K562 treated with DMSO at 1 percent for 12 hours (cell line): Measurements from ENCODE around the gene GSC2. TPM values are rescaled to one million over a fixed set of nuclear protein-coding genes. Genes with fewer than 3 reads are reported as not detected.

Source experiments
- total RNA-seq: library from RNA; unstranded; fragments of 300-600 nt; gene quantifications from 2 replicates; pipeline ENCODE4 v1.2.3, GENCODE V29; 2022; ENCODE audit not compliant: insufficient read depth

Gene GSC2
- total RNA-seq = not detected in 2 replicates

GRCh38 chr22:19149991-19150390 lies at the start of gene GSC2:
Gene GSC2, minus strand, starts transcription at chr22:19150292. Its CDS starts 9 bp downstream, at chr22:19150283.

DNA sequence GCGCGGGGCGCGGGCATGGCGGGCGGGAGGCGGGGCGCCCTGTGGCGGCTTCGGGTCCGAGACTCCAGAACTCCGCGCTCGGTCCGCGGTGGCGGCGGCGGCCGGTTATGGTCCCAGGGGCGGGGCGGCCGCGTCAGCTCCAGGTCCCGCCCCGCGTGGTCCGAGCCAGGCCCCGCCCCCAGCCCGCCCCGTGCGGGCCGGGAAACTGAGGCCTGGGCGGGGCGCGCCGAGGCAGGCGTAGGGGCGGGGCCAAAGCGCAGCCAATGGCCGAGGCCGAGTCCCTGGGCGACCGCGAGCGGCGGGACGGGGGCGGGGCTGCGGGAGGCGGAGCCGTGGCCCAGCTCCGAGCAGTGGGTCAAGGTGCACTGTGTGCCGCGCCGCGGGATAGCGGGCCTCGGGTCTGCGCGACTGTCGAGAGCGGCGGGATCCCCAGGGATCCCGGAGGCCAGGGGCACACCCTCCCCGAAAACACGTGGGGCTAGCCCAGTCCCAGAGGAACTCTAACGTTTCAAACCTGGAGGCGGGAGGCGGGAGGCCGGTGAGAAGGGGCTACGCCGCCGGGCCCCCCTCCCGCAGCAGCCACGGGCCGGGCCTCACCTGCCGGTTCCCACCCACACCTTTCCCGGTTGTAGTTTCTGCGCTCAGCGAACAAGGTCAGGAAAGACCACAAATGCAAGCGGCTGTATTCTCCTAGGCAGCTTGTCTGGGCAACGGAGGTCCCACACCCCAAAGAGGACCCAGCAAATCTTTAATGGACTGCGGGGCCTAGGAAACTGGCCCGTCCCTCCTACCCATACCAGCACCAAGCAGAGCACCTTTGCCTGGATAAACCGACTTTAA lies 28.8 kb upstream of the GSC2 start, which contains the start of gene SLC25A1:
TSS of gene SLC25A1 (minus strand) at position 80 of the 840 bp plus-strand sequence. CDS start at position 17, 63 bp downstream.

DNA sequence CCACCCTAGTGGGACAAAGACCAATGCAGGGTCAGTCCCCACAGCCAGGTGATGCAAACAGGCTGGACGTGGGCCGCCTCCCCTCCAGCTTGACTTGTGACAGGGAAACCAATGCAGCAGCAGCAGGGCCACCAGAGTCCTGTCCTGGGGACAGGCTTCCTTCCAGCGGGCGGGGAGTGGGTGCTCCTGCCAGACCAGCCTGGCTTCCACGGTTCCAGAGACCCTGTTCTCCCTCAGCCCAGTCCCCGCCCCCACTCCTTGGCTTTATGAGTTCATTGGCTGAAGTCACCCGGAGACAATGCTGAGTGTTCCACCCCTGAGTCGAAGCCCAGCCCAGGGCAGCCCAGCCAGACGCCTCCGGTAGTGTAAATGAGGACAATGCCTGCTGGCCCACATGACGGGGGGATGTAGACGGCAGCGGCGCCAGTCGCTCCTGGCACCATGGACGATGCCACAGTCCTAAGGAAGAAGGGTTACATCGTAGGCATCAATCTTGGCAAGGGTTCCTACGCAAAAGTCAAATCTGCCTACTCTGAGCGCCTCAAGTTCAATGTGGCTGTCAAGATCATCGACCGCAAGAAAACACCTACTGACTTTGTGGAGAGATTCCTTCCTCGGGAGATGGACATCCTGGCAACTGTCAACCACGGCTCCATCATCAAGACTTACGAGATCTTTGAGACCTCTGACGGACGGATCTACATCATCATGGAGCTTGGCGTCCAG lies 19.0 kb downstream of the GSC2 start, which contains the start of gene TSSK2:
TSS of gene TSSK2 (plus strand) at position 350 of the 726 bp plus-strand sequence. CDS start at position 442, 92 bp downstream.

GRCh38 chr22:19122143-19122751 lies 27.8 kb downstream of the GSC2 start, which contains the start of gene DGCR2:
Gene DGCR2, minus strand, starts transcription at chr22:19122412. Its CDS starts 206 bp downstream, at chr22:19122206.

Other genes starting within 250 kb of the GSC2 start
- 1.1 and 2.7 TPM in 2 replicates for gene DGCR6, start 244.0 kb downstream of the GSC2 start, total RNA-seq
- not detected in 2 replicates for gene PRODH, start 214.0 kb downstream of the GSC2 start, total RNA-seq
- gene DGCR2, start 27.9 kb downstream of the GSC2 start, total RNA-seq = 90.0 and 187 TPM in 2 replicates
- gene TSSK2, start 19.0 kb downstream of the GSC2 start, total RNA-seq = not detected in 2 replicates
- 57.9 and 60.5 TPM in 2 replicates for gene ESS2, start 5.6 kb downstream of the GSC2 start, total RNA-seq
- gene SLC25A1, start 28.4 kb upstream of the GSC2 start, total RNA-seq = 254 and 278 TPM in 2 replicates
- 14.4 and 25.9 TPM in 2 replicates for gene CLTCL1, start 141.4 kb upstream of the GSC2 start, total RNA-seq